ENCODE data around the gene FYN.

Gene FYN

GRCh38 chr6:111800821-111801220, 72.4 kb downstream of the FYN start:
- Histone ChIP-seq H3K9ac (ENCODE audit: low read depth, low read length) (no peak overlapping the region), H3K4me1 (ENCODE audit: insufficient read depth, low read length) (no peaks in the 10 kb centered on the region), H3K27me3 (ENCODE audit: insufficient read depth, low read length, poor library complexity) (no peaks in the 10 kb centered on the region), H3K4me2 (ENCODE audit: insufficient read depth, low read length) (no peak overlapping the region), H3K36me3 (ENCODE audit: insufficient read depth, low read length) (no peaks in the 10 kb centered on the region), H3K27ac (ENCODE audit: low read length) (no peak overlapping the region), H3K79me2 (ENCODE audit: insufficient read depth, low read length) (peaks cover 37% of the 10 kb centered on the region), H4K20me1 (ENCODE audit: insufficient read depth, low read length) (peaks cover 6% of the 10 kb centered on the region; the same call in 1 of the 2 replicates), H3K9me3 (ENCODE audit: insufficient read depth, low read length, severe bottlenecking) (no peaks in the 10 kb centered on the region), H3K4me3 (ENCODE audit: low read depth in 1 of 2, low read length in 2 of 2) (no peak overlapping the region), H2AFZ (ENCODE audit: low read depth, low read length) (no peak overlapping the region)
- ATAC-seq (ENCODE audit: insufficient read depth, low read depth) (no peak), DNase-seq (no peak)
- no peak for TF ChIP-seq CTCF (IDR thresholded peaks at IDR 0.05; ENCODE audit: borderline replicate concordance, extremely low read depth, low read length, poor library complexity, severe bottlenecking)
- no peak for TF ChIP-seq EZH2 (IDR thresholded peaks at IDR 0.05; ENCODE audit: borderline replicate concordance, low read depth, low read length, severe bottlenecking)

DNA sequence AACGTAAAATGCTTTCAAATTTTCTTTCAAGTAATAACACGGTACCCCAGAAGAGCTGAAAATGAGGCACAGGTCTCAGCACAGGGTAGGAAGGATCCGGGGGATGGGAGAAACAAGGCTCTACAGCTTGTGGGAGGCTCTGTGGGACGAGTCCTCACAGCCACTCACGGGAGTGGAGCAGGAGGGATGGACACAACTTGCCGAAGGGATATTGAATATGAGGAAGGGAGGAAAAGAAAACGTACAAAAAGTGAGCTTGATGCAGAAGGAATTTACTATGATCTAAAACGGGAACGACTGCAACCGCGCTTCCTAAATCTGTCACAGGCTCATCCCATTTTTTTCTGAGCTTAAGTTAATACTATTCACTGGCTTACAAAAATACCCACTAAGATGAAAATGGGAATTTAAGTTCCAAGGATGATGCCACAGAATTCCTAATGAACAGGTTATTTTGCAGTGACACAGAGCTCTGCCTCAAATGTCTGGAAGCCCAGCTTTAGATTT, 72.9 kb downstream of the FYN start:
- H3K27ac ChIP-seq (ENCODE audit: low read length), result no peak overlapping the region
- H3K27me3 ChIP-seq (ENCODE audit: insufficient read depth, low read length, poor library complexity), result no peaks in the 10 kb centered on the region
- no peaks in the 10 kb centered on the region for H3K36me3 ChIP-seq (ENCODE audit: insufficient read depth, low read length)
- no peak overlapping the region for H3K9ac ChIP-seq (ENCODE audit: low read depth, low read length)
- TF ChIP-seq CTCF (IDR thresholded peaks at IDR 0.05; ENCODE audit: borderline replicate concordance, extremely low read depth, low read length, poor library complexity, severe bottlenecking) (no peak), EZH2 (IDR thresholded peaks at IDR 0.05; ENCODE audit: borderline replicate concordance, low read depth, low read length, severe bottlenecking) (no peak)
- peaks cover 37% of the 10 kb centered on the region for H3K79me2 ChIP-seq (ENCODE audit: insufficient read depth, low read length)
- ATAC-seq (ENCODE audit: insufficient read depth, low read depth), result no peak
- H4K20me1 ChIP-seq (ENCODE audit: insufficient read depth, low read length), result peaks cover 6% of the 10 kb centered on the region; the same call in 1 of the 2 replicates
- no peak overlapping the region for H2AFZ ChIP-seq (ENCODE audit: low read depth, low read length)
- no peak for DNase-seq
- H3K4me1 ChIP-seq (ENCODE audit: insufficient read depth, low read length), result no peaks in the 10 kb centered on the region
- H3K4me2 ChIP-seq (ENCODE audit: insufficient read depth, low read length), result no peak overlapping the region
- H3K4me3 ChIP-seq (ENCODE audit: low read depth in 1 of 2, low read length in 2 of 2), result no peak overlapping the region
- no peaks in the 10 kb centered on the region for H3K9me3 ChIP-seq (ENCODE audit: insufficient read depth, low read length, severe bottlenecking)

- peaks cover 36% of the 10 kb centered on the region for H3K79me2 ChIP-seq (ENCODE audit: insufficient read depth, low read length)
- no peaks in the 10 kb centered on the region for H3K9me3 ChIP-seq (ENCODE audit: insufficient read depth, low read length, severe bottlenecking)
- H4K20me1 ChIP-seq (ENCODE audit: insufficient read depth, low read length), result peaks cover 6% of the 10 kb centered on the region; the same call in 1 of the 2 replicates
- H2AFZ ChIP-seq (ENCODE audit: low read depth, low read length), result no peak overlapping the region
- no peak overlapping the region for H3K4me3 ChIP-seq (ENCODE audit: low read depth in 1 of 2, low read length in 2 of 2)
- H3K36me3 ChIP-seq (ENCODE audit: insufficient read depth, low read length), result no peaks in the 10 kb centered on the region
- H3K4me2 ChIP-seq (ENCODE audit: insufficient read depth, low read length), result no peak overlapping the region
- DNase-seq, result no peak
- no peaks in the 10 kb centered on the region for H3K27me3 ChIP-seq (ENCODE audit: insufficient read depth, low read length, poor library complexity)
- no peak overlapping the region for H3K9ac ChIP-seq (ENCODE audit: low read depth, low read length)
- H3K27ac ChIP-seq (ENCODE audit: low read length), result no peak overlapping the region
- TF ChIP-seq CTCF (IDR thresholded peaks at IDR 0.05; ENCODE audit: borderline replicate concordance, extremely low read depth, low read length, poor library complexity, severe bottlenecking) (peak; percentile 24), EZH2 (IDR thresholded peaks at IDR 0.05; ENCODE audit: borderline replicate concordance, low read depth, low read length, severe bottlenecking) (no peak)
- ATAC-seq (ENCODE audit: insufficient read depth, low read depth), result no peak
- H3K4me1 ChIP-seq (ENCODE audit: insufficient read depth, low read length), result no peaks in the 10 kb centered on the region
Measured at GRCh38 chr6:111799576-111800258, 73.5 kb downstream of the FYN start.
